Fibroblast of skin of left biceps (primary cell): ENCODE results near the gene ZNF708.
"Not testable (repeated sequence)": the region's sequence is repeated elsewhere in the genome, so short reads cannot be mapped to it uniquely, and the experiment has no call there.

Source experiments
- DNase-seq, 2 experiments: peaks; one replicate each; pipeline ENCODE4 v3.0.0-alpha.2; 2013; ENCODE audit warnings: low read depth in 2 of 2

ZNF708 gene

DNA sequence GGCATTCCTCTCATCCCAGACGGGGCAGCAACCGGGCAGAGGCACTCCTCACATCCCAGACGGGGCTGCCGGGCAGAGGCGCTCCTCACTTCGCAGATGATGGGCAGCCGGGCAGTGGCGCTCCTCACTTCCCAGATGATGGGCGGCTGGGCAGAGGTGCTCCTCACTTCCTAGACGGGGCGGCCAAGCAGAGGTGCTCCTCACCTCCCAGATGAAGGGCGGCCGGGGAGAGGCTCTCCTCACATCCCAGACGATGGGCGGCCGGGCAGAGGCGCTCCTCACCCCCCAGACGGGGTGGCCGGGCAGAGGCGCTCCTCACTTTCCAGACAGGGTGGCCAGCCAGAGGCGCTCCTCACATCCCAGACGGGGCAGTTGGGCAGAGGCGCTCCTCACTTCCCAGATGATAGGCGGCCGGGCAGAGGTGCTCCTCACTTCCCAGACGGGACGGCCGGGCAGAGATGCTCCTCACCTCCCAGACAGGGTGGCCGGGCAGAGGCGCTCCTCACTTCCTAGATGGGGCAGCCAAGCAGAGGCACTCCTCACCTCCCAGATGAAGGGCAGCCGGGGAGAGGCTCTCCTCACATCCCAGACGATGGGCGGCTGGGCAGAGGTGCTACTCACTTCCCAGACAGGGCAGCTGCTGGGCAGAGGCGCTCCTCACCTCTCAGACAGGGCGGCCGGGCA, 68.9 kb downstream of the ZNF708 start:
- DNase-seq: no peak

DNA sequence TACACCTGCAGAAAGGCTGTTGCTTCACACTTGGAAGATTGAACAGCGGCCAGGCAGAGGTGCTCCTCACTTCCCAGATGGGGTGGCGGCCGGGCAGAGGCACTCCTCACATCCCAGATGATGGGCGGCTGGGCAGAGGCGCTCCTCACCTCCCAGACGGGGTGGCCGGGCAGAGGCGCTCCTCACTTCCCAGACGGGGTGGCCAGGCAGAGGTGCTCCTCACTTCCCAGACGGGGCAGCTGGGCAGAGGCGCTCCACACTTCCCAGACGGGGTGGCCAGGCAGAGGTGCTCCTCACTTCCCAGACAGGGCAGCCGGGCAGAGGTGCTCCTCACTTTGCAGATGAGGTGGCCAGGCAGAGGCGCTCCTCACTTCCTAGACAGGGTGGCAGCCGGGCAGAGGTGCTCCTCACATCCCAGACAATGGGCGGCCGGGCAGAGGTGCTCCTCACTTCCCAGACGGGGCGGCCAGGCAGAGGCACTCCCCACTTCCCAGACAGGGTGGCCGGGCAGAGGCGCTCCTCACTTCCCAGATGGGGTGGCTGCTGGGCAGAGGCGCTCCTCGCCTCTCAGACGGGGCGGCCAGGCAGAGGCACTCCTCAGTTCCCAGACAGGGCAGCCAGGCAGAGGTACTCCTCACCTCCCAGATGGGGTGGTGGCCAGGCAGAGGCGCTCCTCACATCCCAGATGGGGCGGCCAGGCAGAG, 69.6 kb downstream of the ZNF708 start:
- not testable (repeated sequence) for DNase-seq

DNA sequence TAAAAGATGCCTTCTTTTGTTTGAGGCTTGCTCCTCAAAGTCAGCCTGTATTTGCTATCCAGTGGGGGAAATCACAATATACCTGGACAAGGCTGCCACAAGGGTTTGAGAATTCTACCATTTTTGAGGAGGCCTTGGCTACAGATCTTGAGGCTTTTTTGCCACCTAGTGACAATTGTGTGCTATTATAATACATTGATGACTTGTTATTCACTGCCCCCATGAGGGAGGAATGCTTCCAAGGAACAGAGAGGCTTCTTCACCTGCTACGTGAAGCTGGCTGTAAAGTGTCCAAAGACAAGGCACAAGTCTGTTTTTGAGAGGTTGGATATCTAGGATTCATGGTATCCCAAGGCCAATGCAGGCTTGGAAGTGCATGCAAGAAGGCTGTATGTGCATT, 72.5 kb downstream of the ZNF708 start:
- no peak for DNase-seq
